SU-DHL-6 (cell line): ENCODE data around the gene ANKS1B.

ENCODE experiments used
- H2AFZ ChIP-seq: fragments of 200-600 bp; sonication (generic); 2 replicates; pipeline ENCODE4 v1.6.1; 2014; ENCODE audit warnings: low read depth, mild to moderate bottlenecking, moderate library complexity, mixed read lengths, antibody characterized with exemption, low read length; ENCODE audit not compliant: severe bottlenecking
- H3F3A ChIP-seq: fragments of 200-600 bp; shearing (Covaris generic); 2 replicates; pipeline ENCODE4 v1.6.0; 2016; ENCODE audit warnings: antibody characterized with exemption, mild to moderate bottlenecking; ENCODE audit not compliant: insufficient read depth
- H3K27ac ChIP-seq: fragments of 200-600 bp; sonication (generic); 2 replicates; pipeline ENCODE4 v1.5.1; 2016; ENCODE audit warnings: low read depth, mild to moderate bottlenecking, low read length, moderate library complexity, mixed read lengths
- H3K27me3 ChIP-seq: fragments of 200-600 bp; sonication (generic), shearing (Covaris generic); 2 replicates; pipeline ENCODE4 v1.6.0; 2014; ENCODE audit warnings: mild to moderate bottlenecking, low read length
- H3K36me3 ChIP-seq: fragments of 200-600 bp; sonication (generic); 2 replicates; pipeline ENCODE4 v1.6.1; 2014; ENCODE audit warnings: mild to moderate bottlenecking, low read length, mixed read lengths
- H3K4me2 ChIP-seq: fragments of 300-600, 200-600 bp; shearing (Covaris generic), sonication (generic); 2 replicates; pipeline ENCODE4 v1.6.0; 2014; ENCODE audit warnings: low read length, low read depth, mild to moderate bottlenecking; ENCODE audit not compliant: poor library complexity, severe bottlenecking
- H3K4me3 ChIP-seq: fragments of 200-600 bp; sonication (generic); 2 replicates; pipeline ENCODE4 v1.5.1; 2014; ENCODE audit warnings: antibody characterized with exemption, low read length, mild to moderate bottlenecking, mixed read lengths; ENCODE audit not compliant: insufficient read depth, poor library complexity, severe bottlenecking
- H3K79me2 ChIP-seq: fragments of 200-600 bp; sonication (generic); 2 replicates; pipeline ENCODE4 v1.6.1; 2014; ENCODE audit warnings: mild to moderate bottlenecking, low read length, moderate library complexity; ENCODE audit not compliant: insufficient read depth
- H3K9ac ChIP-seq: fragments of 200-600 bp; sonication (generic); 2 replicates; pipeline ENCODE4 v1.7.0; 2014; ENCODE audit warnings: mild to moderate bottlenecking, low read length
- H3K9me2 ChIP-seq: fragments of 200-600 bp; sonication (generic); replicated peaks from 2 replicates; pipeline ENCODE4 v1.6.1; 2014; ENCODE audit warnings: low read length; ENCODE audit not compliant: insufficient read depth
- H3K9me3 ChIP-seq: fragments of 200-600 bp; sonication (generic); 2 replicates; pipeline ENCODE4 v1.6.1; 2014; ENCODE audit warnings: low read length, mixed read lengths; ENCODE audit not compliant: insufficient read depth
- H4K20me1 ChIP-seq: fragments of 200-600 bp; sonication (generic); 2 replicates; pipeline ENCODE4 v1.6.1; 2014; ENCODE audit warnings: low read depth, mild to moderate bottlenecking, antibody characterized with exemption, low read length, moderate library complexity, mixed read lengths
- CTCF ChIP-seq: fragments of 200-600 bp; sonication (generic); IDR thresholded peaks from one replicate; pipeline ENCODE4 v1.5.1; 2017; ENCODE audit warnings: antibody characterized with exemption, mild to moderate bottlenecking, low read length, moderate library complexity; ENCODE audit not compliant: insufficient read depth, poor library complexity, severe bottlenecking
- EZH2phosphoT487 ChIP-seq: fragments of 200-600 bp; sonication (generic), shearing (Covaris generic); conservative IDR thresholded peaks from 2 replicates; pipeline ENCODE4 v1.6.1; 2018; ENCODE audit warnings: mild to moderate bottlenecking, antibody characterized with exemption, low read length, moderate library complexity, mixed read lengths

Gene ANKS1B

GRCh38 chr12:99261256-99261655 is 723.5 kb downstream of the ANKS1B start:
- H3K36me3 ChIP-seq: no peaks in the 10 kb centered on the region
- H3K9me2 ChIP-seq: no peaks in the 10 kb centered on the region
- no peaks in the 10 kb centered on the region for H4K20me1 ChIP-seq
- H3K79me2 ChIP-seq: no peaks in the 10 kb centered on the region
- H3K4me3 ChIP-seq: no peak overlapping the region
- H3F3A ChIP-seq: no peaks in the 10 kb centered on the region
- H3K9ac ChIP-seq: no peak overlapping the region
- no peaks in the 10 kb centered on the region for H3K27me3 ChIP-seq
- H3K4me2 ChIP-seq: no peak overlapping the region
- H3K27ac ChIP-seq: no peak overlapping the region
- no peak overlapping the region for H2AFZ ChIP-seq
- H3K9me3 ChIP-seq: no peaks in the 10 kb centered on the region
- TF ChIP-seq CTCF (no peak), EZH2phosphoT487 (no peak)

GRCh38 chr12:99260456-99260996 is 724.2 kb downstream of the ANKS1B start:
- H3K79me2 ChIP-seq: no peaks in the 10 kb centered on the region
- H3K36me3 ChIP-seq: no peaks in the 10 kb centered on the region
- H3K9me3 ChIP-seq: no peaks in the 10 kb centered on the region
- H4K20me1 ChIP-seq: no peaks in the 10 kb centered on the region
- no peaks in the 10 kb centered on the region for H3F3A ChIP-seq
- H3K4me2 ChIP-seq: no peak overlapping the region
- no peak overlapping the region for H3K9ac ChIP-seq
- H3K27ac ChIP-seq: no peak overlapping the region
- no peak for TF ChIP-seq EZH2phosphoT487
- no peak for TF ChIP-seq CTCF
- no peaks in the 10 kb centered on the region for H3K27me3 ChIP-seq
- H3K4me3 ChIP-seq: no peak overlapping the region
- no peak overlapping the region for H2AFZ ChIP-seq
- no peaks in the 10 kb centered on the region for H3K9me2 ChIP-seq

GRCh38 chr12:99259040-99259934 is 725.4 kb downstream of the ANKS1B start:
- Histone ChIP-seq H3K9me3 (no peaks in the 10 kb centered on the region), H3K9ac (no peak overlapping the region), H4K20me1 (no peaks in the 10 kb centered on the region), H3K79me2 (no peaks in the 10 kb centered on the region), H3K4me3 (no peak overlapping the region), H2AFZ (no peak overlapping the region), H3K4me2 (no peak overlapping the region), H3F3A (no peaks in the 10 kb centered on the region), H3K27ac (no peak overlapping the region), H3K36me3 (no peaks in the 10 kb centered on the region), H3K9me2 (no peaks in the 10 kb centered on the region), H3K27me3 (no peaks in the 10 kb centered on the region)
- no peak for TF ChIP-seq EZH2phosphoT487
- no peak for TF ChIP-seq CTCF
